VCaP (cell line): ENCODE data around the gene HAPLN2.
"Not testable (repeated sequence)": the region's sequence is repeated elsewhere in the genome, so short reads cannot be mapped to it uniquely, and the experiment has no call there.

Experiments used
- H3K27ac ChIP-seq: fragments of 450-650 bp; 2 replicates; pipeline ENCODE4 v1.5.1; 2017
- TF ChIP-seq, protein P1 (sequence below): fragments of 450-650 bp; conservative IDR thresholded peaks from 2 replicates; pipeline ENCODE4 v1.5.1; 2017; ENCODE audit warnings: mild to moderate bottlenecking, moderate library complexity

The HAPLN2 gene

DNA sequence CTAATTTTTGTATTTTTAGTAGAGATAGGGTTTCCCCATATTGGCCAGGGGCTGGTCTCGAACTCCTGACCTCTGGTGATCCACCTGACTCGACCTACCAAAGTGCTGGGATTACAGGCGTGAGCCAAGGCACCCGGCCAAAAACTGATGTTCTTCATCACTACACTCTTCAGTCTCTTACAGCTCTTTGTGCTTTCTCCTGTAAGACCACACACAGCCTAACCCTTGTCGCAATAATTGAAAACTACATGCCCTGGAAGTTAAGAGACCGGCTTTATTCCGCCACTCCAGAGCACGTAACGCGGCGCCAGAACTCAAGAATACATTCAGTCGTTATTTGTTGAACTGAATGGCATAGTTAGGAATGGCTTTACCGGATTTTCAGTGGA, 18.5 kb upstream of the HAPLN2 start:
- TF ChIP-seq, protein P1, sequence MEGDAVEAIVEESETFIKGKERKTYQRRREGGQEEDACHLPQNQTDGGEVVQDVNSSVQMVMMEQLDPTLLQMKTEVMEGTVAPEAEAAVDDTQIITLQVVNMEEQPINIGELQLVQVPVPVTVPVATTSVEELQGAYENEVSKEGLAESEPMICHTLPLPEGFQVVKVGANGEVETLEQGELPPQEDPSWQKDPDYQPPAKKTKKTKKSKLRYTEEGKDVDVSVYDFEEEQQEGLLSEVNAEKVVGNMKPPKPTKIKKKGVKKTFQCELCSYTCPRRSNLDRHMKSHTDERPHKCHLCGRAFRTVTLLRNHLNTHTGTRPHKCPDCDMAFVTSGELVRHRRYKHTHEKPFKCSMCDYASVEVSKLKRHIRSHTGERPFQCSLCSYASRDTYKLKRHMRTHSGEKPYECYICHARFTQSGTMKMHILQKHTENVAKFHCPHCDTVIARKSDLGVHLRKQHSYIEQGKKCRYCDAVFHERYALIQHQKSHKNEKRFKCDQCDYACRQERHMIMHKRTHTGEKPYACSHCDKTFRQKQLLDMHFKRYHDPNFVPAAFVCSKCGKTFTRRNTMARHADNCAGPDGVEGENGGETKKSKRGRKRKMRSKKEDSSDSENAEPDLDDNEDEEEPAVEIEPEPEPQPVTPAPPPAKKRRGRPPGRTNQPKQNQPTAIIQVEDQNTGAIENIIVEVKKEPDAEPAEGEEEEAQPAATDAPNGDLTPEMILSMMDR: no peak
- H3K27ac ChIP-seq: peak overlapping the region; percentile 88

DNA sequence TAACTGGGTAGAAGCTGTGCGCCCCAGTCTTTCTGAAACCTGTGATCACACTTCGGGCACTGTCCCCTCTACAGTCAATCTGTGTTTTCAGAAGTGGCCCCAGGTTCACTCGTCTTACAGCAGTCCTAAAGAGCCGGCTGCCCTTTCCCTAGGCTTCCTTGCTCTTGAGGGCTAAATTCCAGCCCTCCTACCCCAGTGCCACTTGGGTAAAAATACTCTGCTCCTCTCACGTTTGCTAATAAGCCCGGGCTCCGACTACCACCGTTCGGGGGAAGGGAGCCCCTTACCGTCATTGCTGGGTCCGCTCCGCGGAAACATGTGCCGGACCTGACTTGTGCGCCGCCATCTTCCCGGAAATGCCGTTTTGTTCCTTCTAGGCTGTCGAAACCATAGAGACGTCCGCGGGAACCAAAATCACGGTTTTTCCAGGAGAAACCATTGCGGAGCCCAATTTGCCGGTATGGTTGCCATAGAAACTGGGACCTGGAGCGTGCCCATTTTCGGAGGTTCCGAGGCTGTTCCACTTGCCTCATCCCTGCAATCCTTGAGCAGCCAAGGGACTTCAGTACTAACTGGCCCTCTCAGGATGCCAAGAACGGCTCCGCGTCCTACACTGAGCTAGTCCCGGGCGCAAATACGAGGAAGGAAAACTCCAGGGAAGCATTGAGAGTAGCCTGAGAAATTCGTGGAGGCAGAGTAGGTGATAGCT, 17.9 kb upstream of the HAPLN2 start, which contains the start of gene GPATCH4:
Gene GPATCH4, minus strand, starts transcription at position 358 of the 709 bp plus-strand sequence.
- peak within 1 kb of the TSS; percentile 88 for H3K27ac ChIP-seq
- TF ChIP-seq, protein P1: no peak

DNA sequence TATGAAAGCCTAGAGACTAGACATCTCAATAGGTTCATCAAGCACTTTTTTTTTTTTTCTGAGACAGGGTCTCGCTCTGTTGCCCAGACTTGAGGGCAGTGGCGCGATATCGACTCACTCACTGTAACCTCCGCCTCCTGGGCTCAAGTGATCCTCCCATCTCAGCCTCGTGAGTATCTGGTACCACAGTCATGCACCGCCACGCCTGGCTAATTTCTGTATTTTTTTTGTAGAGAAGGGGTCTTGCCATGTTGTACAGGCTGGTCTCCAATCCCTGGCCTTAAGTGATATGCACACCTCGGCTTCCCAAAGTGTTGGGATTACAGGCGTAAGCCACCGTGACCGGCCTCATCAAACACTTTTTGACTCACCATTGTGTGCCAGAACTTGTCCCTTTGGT, 17.3 kb upstream of the HAPLN2 start:
- H3K27ac ChIP-seq: peak overlapping the region; percentile 88
- TF ChIP-seq, protein P1: no peak

DNA sequence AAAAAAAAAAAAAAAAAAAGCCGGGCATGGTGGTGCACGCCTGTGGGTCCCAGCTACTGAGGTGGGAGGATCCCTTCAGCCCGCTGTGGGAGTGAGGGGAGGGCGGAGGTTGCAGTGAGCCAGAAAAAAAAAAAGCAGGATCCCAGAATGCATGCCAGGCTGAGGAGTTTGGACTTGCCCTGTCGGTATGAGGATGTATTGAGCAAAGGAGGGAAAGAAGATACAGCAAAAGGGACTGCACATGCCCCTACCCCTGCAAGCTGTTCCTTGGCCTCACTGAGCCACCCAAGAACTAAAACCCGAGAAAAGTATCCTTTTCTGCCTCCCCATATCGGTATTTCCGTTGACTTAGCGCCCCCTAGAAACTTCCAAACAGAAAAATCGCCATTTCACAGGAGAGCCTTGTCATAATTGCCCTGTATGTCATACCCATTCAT, 16.6 kb upstream of the HAPLN2 start:
- H3K27ac ChIP-seq: no peak overlapping the region
- TF ChIP-seq, protein P1: peak; percentile 9; the same call in 1 of the 2 replicates

DNA sequence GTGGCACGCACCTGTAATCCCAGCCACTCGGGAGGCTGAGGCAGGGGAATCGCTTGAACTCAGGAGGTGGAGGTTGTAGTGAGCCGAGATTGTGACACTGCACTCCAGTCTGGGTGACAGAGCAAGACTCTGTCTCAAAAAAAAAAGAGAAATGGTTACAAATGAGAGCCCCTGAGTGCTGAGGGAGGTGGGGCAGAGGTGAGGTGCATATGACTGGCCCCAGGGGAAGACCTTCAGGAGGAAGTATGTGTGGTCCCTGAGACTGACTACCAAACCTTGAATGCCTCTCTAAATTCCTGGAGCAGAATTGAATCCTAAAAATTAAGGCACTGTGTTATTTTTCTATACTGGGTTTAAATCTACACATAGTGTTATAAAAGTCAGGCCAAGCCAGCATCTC, 11.9 kb upstream of the HAPLN2 start:
- not testable (repeated sequence) for H3K27ac ChIP-seq

DNA sequence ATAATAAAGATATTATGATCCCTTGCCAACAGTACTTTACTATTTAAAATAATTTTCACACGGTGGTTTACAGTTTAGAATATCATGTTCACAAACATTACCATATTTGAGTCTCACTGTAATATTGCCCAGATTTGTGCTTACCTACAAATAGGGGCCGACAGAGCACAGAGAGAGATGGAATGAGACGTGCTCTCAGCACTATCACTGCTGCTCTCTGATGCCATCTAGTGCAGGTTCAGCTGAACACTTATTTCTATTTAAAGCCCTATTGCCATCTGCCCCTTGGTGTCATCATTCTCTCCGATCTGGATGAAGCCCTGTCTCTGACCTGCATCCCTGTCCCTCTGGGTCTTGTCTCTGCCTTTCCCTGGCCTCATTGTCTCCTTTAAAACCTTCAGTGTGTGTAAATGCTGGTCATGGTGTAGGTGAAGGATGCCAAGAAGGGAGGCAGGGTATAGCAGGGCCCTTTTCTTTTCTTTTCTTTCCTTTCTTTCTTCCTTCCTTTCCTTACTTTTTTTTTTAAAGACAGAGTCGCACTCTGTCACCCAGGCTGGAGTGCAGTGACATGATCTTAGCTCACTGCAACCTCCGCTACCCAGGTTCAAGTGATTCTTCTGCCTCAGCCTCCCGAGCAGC, 11.1 kb upstream of the HAPLN2 start:
- TF ChIP-seq, protein P1: peak; percentile 91
- peak overlapping the region; percentile 8; the same call in 1 of the 2 replicates for H3K27ac ChIP-seq

DNA sequence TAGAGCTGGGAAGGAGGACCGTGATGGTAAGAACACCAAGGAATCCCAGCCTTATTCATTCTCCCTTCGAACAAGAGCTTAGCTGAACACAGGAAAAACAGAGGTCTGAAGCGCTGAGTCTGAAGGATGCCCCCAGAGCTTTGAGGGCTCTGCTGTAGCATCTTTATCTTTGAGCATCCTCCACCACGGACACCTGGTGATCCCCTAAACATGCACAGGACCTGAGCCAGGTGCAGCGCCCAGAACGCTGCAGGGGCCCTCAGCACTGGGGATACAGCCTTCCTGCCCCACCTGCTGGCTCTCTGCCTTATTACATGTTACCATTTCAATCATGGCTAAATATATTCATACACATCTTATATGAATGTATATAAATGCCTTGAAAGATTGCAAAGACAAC, 10.2 kb upstream of the HAPLN2 start:
- no peak overlapping the region for H3K27ac ChIP-seq
- TF ChIP-seq, protein P1: peak; percentile 80

DNA sequence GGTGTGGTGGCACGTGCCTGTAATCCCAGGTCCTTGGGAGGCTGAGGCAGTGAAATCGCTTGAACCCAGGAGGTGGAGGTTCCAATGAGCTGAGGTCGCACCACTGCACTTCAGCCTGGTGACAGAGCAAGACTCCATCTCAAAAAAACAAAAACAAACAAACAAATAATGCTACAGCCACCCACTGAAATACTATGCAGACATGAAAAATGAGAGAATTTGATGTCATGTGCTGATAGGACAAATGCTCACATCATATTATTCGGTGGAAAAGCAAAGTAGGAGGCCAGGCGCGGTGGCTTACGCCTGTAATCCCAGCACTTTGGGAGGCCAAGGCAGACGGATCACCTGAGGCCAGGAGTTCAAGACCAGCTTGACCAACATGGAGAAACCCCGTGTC, 9.1 kb upstream of the HAPLN2 start:
- not testable (repeated sequence) for H3K27ac ChIP-seq
